Measurements from ENCODE around the gene MAN2A1. TPM values are rescaled to one million over a fixed set of nuclear protein-coding genes. Genes with fewer than 3 reads are reported as not detected.

The MAN2A1 gene
- total and polyA plus RNA-seq, 2 experiments from 2014 or later, result 20.8 to 54.6 TPM

- no peak overlapping the region for H3K4me3 ChIP-seq
- in situ Hi-C loops (cut with MboI), result no loop called here
- no peaks in the 10 kb centered on the region for H3K9me3 ChIP-seq (ENCODE audit: low read depth)
- H3K9me2 ChIP-seq (ENCODE audit: insufficient read depth), result no peaks in the 10 kb centered on the region
- H3K4me2 ChIP-seq (ENCODE audit: unreplicated experiment), result no peak overlapping the region
- no peaks in the 10 kb centered on the region for H4K20me1 ChIP-seq (ENCODE audit: insufficient read depth)
- DNase-seq, result peak; percentile 37
- no peak overlapping the region for H3K27ac ChIP-seq
- no peaks in the 10 kb centered on the region for H3K79me2 ChIP-seq (ENCODE audit: insufficient read depth)
- H3K9ac ChIP-seq, result no peak overlapping the region
- TF ChIP-seq EZH2phosphoT487 (IDR thresholded peaks at IDR 0.05; ENCODE audit: insufficient read depth, low read depth) (no peak), EZH2 (IDR thresholded peaks at IDR 0.05; ENCODE audit: insufficient read depth, poor library complexity, severe bottlenecking) (no peak)
- H3K4me1 ChIP-seq (ENCODE audit: insufficient read depth), result peaks cover 13% of the 10 kb centered on the region
- no peaks in the 10 kb centered on the region for H3K27me3 ChIP-seq (replicated peaks; ENCODE audit: insufficient read depth)
- no peak overlapping the region for H2AFZ ChIP-seq
- peaks cover 23% of the 10 kb centered on the region for H3K36me3 ChIP-seq (ENCODE audit: low read depth)
- peaks cover 15% of the 10 kb centered on the region; the same call in 1 of the 2 replicates for H3F3A ChIP-seq (ENCODE audit: insufficient read depth)
These were observed 169.8 kb downstream of the MAN2A1 start for GRCh38 chr5:109859537-109859936.

GRCh38 chr5:109862301-109862700 is 172.6 kb downstream of the MAN2A1 start:
- H3K9ac ChIP-seq, result no peak overlapping the region
- peaks cover 34% of the 10 kb centered on the region for H3F3A ChIP-seq (ENCODE audit: insufficient read depth)
- no peak overlapping the region for H3K4me2 ChIP-seq (ENCODE audit: unreplicated experiment)
- H3K27me3 ChIP-seq (replicated peaks; ENCODE audit: insufficient read depth), result no peaks in the 10 kb centered on the region
- TF ChIP-seq EZH2 (IDR thresholded peaks at IDR 0.05; ENCODE audit: insufficient read depth, poor library complexity, severe bottlenecking) (no peak), EZH2phosphoT487 (IDR thresholded peaks at IDR 0.05; ENCODE audit: insufficient read depth, low read depth) (no peak)
- H4K20me1 ChIP-seq (ENCODE audit: insufficient read depth), result no peaks in the 10 kb centered on the region
- 93 to 100% methylated on average over 2 of the region's 2 CpGs for WGBS, 2 experiments (ENCODE audit: low coverage in 1 of 2, low lambda C conversion rate in 2 of 2, missing lambda C conversion rate in 2 of 2)
- no peak overlapping the region for H2AFZ ChIP-seq
- no peaks in the 10 kb centered on the region for H3K79me2 ChIP-seq (ENCODE audit: insufficient read depth)
- peaks cover 13% of the 10 kb centered on the region for H3K36me3 ChIP-seq (ENCODE audit: low read depth)
- in situ Hi-C loops (cut with MboI), result no loop called here
- H3K4me3 ChIP-seq, result no peak overlapping the region
- no peak for DNase-seq
- H3K9me2 ChIP-seq (ENCODE audit: insufficient read depth), result no peaks in the 10 kb centered on the region
- no peaks in the 10 kb centered on the region for H3K9me3 ChIP-seq (ENCODE audit: low read depth)
- peaks cover 35% of the 10 kb centered on the region for H3K4me1 ChIP-seq (ENCODE audit: insufficient read depth)
- no peak overlapping the region for H3K27ac ChIP-seq

GRCh38 chr5:109863752-109864151 is 174.0 kb downstream of the MAN2A1 start:
- in situ Hi-C loops (cut with MboI), result no loop called here
- WGBS, 2 experiments (ENCODE audit: low coverage in 1 of 2, low lambda C conversion rate in 2 of 2, missing lambda C conversion rate in 2 of 2), result 30 to 44% methylated on average over 1 of the region's 1 CpG
- H4K20me1 ChIP-seq (ENCODE audit: insufficient read depth), result no peaks in the 10 kb centered on the region
- H3K4me2 ChIP-seq (ENCODE audit: unreplicated experiment), result no peak overlapping the region
- DNase-seq, result peak; percentile 52
- H3F3A ChIP-seq (ENCODE audit: insufficient read depth), result peaks cover 38% of the 10 kb centered on the region
- H3K79me2 ChIP-seq (ENCODE audit: insufficient read depth), result no peaks in the 10 kb centered on the region
- peaks cover 45% of the 10 kb centered on the region for H3K4me1 ChIP-seq (ENCODE audit: insufficient read depth)
- H3K9me3 ChIP-seq (ENCODE audit: low read depth), result no peaks in the 10 kb centered on the region
- no peak overlapping the region for H3K4me3 ChIP-seq
- TF ChIP-seq EZH2phosphoT487 (IDR thresholded peaks at IDR 0.05; ENCODE audit: insufficient read depth, low read depth) (no peak), EZH2 (IDR thresholded peaks at IDR 0.05; ENCODE audit: insufficient read depth, poor library complexity, severe bottlenecking) (no peak)
- H3K9ac ChIP-seq, result no peak overlapping the region
- H3K27ac ChIP-seq, result 0 out of 2 replicates have a peak overlapping the region, but pooled peaks have one; percentile 10
- no peaks in the 10 kb centered on the region for H3K27me3 ChIP-seq (replicated peaks; ENCODE audit: insufficient read depth)
- no peaks in the 10 kb centered on the region for H3K9me2 ChIP-seq (ENCODE audit: insufficient read depth)
- H2AFZ ChIP-seq, result no peak overlapping the region
- H3K36me3 ChIP-seq (ENCODE audit: low read depth), result peaks cover 6% of the 10 kb centered on the region; the same call in 1 of the 2 replicates

- no peak for TF ChIP-seq EZH2phosphoT487 (IDR thresholded peaks at IDR 0.05; ENCODE audit: insufficient read depth, low read depth)
- TF ChIP-seq EZH2 (IDR thresholded peaks at IDR 0.05; ENCODE audit: insufficient read depth, poor library complexity, severe bottlenecking), result no peak
- H3K9ac ChIP-seq, result peak overlapping the region; percentile 31; the same call in 1 of the 2 replicates
- peak overlapping the region; percentile 74 for H3K4me2 ChIP-seq (ENCODE audit: unreplicated experiment)
- H3F3A ChIP-seq (ENCODE audit: insufficient read depth), result peaks cover 38% of the 10 kb centered on the region
- WGBS, 2 experiments (ENCODE audit: low coverage in 1 of 2, low lambda C conversion rate in 2 of 2, missing lambda C conversion rate in 2 of 2), result 5 to 6% methylated on average over 2 of the region's 2 CpGs
- peak; percentile 88 for DNase-seq
- in situ Hi-C loops (cut with MboI), result no loop called here
- H3K27ac ChIP-seq, result peak overlapping the region; percentile 87
- 0 out of 2 replicates have a peak, but pooled peaks cover 6% of the 10 kb centered on the region for H3K36me3 ChIP-seq (ENCODE audit: low read depth)
- no peaks in the 10 kb centered on the region for H4K20me1 ChIP-seq (ENCODE audit: insufficient read depth)
- no peaks in the 10 kb centered on the region for H3K9me2 ChIP-seq (ENCODE audit: insufficient read depth)
- H2AFZ ChIP-seq, result no peak overlapping the region
- H3K27me3 ChIP-seq (replicated peaks; ENCODE audit: insufficient read depth), result no peaks in the 10 kb centered on the region
- H3K9me3 ChIP-seq (ENCODE audit: low read depth), result no peaks in the 10 kb centered on the region
- 0 out of 2 replicates have a peak overlapping the region, but pooled peaks have one; percentile 8 for H3K4me3 ChIP-seq
- no peaks in the 10 kb centered on the region for H3K79me2 ChIP-seq (ENCODE audit: insufficient read depth)
- H3K4me1 ChIP-seq (ENCODE audit: insufficient read depth), result peaks cover 51% of the 10 kb centered on the region
These were observed 175.9 kb downstream of the MAN2A1 start for GRCh38 chr5:109865637-109866036.
